ENCODE data around the gene PHF19. TPM values are rescaled to one million over a fixed set of nuclear protein-coding genes. Genes with fewer than 3 reads are reported as not detected.
A peak's percentile ranks its signal among the peaks of the same experiment; 100 is the strongest.

Gene PHF19
- total and polyA plus RNA-seq, 2 experiments from 2014 or later: 17.1 to 28.2 TPM

GRCh38 chr9:120916991-120917880 is 40.2 kb upstream of the PHF19 start:
- Histone ChIP-seq H3K9ac (no peak overlapping the region), H3K4me3 (no peak overlapping the region), H3K4me1 (ENCODE audit: insufficient read depth) (peaks cover 17% of the 10 kb centered on the region), H3K9me3 (ENCODE audit: low read depth) (no peaks in the 10 kb centered on the region), H4K20me1 (ENCODE audit: insufficient read depth) (no peaks in the 10 kb centered on the region), H3K36me3 (ENCODE audit: low read depth) (no peaks in the 10 kb centered on the region), H3K9me2 (ENCODE audit: insufficient read depth) (no peaks in the 10 kb centered on the region), H3K4me2 (ENCODE audit: unreplicated experiment) (no peak overlapping the region), H3F3A (ENCODE audit: insufficient read depth) (peaks cover 3% of the 10 kb centered on the region; the same call in 1 of the 2 replicates), H3K27me3 (replicated peaks; ENCODE audit: insufficient read depth) (no peaks in the 10 kb centered on the region), H2AFZ (no peak overlapping the region), H3K27ac (no peak overlapping the region), H3K79me2 (ENCODE audit: insufficient read depth) (no peaks in the 10 kb centered on the region)
- in situ Hi-C loops (cut with MboI): no loop called here
- no peak for TF ChIP-seq EZH2phosphoT487 (IDR thresholded peaks at IDR 0.05; ENCODE audit: insufficient read depth, low read depth)
- TF ChIP-seq EZH2 (IDR thresholded peaks at IDR 0.05; ENCODE audit: insufficient read depth, poor library complexity, severe bottlenecking): no peak
- no peak for DNase-seq
- WGBS, 2 experiments (ENCODE audit: low coverage in 1 of 2, low lambda C conversion rate in 2 of 2, missing lambda C conversion rate in 2 of 2): 81 to 82% methylated on average over 8 of the region's 8 CpGs

DNA sequence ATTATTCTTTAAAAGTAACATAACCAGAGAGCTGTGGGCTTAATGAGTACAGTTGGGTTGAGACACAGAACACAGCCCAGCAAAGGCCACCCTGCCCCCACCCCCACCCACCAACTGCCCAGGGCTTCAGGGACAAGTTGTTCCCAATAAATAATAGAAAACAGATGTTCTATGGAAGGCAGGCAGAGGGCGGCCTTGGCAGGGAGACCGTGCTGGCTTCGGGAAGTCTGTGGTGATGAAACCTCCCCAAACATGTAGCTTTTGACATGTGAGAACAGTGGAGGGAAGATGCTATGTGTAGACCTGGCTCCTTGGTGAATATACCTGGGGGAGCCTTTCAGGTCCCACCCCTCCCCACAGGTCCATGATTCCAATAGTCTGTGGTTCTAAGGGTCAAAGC is 39.6 kb upstream of the PHF19 start:
- H3K4me2 ChIP-seq (ENCODE audit: unreplicated experiment): no peak overlapping the region

GRCh38 chr9:120915854-120916470 is 39.0 kb upstream of the PHF19 start:
- Histone ChIP-seq H3K79me2 (ENCODE audit: insufficient read depth) (no peaks in the 10 kb centered on the region), H3K9me2 (ENCODE audit: insufficient read depth) (no peaks in the 10 kb centered on the region), H3F3A (ENCODE audit: insufficient read depth) (peaks cover 3% of the 10 kb centered on the region; the same call in 1 of the 2 replicates), H3K27ac (no peak overlapping the region), H3K9ac (no peak overlapping the region), H3K4me1 (ENCODE audit: insufficient read depth) (peaks cover 17% of the 10 kb centered on the region), H3K9me3 (ENCODE audit: low read depth) (no peaks in the 10 kb centered on the region), H4K20me1 (ENCODE audit: insufficient read depth) (no peaks in the 10 kb centered on the region), H3K4me2 (ENCODE audit: unreplicated experiment) (no peak overlapping the region), H3K36me3 (ENCODE audit: low read depth) (no peaks in the 10 kb centered on the region), H3K27me3 (replicated peaks; ENCODE audit: insufficient read depth) (no peaks in the 10 kb centered on the region), H2AFZ (no peak overlapping the region), H3K4me3 (no peak overlapping the region)
- in situ Hi-C loops (cut with MboI): no loop called here
- WGBS, 2 experiments (ENCODE audit: low coverage in 1 of 2, low lambda C conversion rate in 2 of 2, missing lambda C conversion rate in 2 of 2): 65 to 69% methylated on average over 5 of the region's 5 CpGs
- TF ChIP-seq EZH2 (IDR thresholded peaks at IDR 0.05; ENCODE audit: insufficient read depth, poor library complexity, severe bottlenecking) (no peak), EZH2phosphoT487 (IDR thresholded peaks at IDR 0.05; ENCODE audit: insufficient read depth, low read depth) (no peak)
- DNase-seq: no peak

More for the DNA sequence above, 39.6 kb upstream of the PHF19 start:
- DNase-seq: peak; percentile 71
- Histone ChIP-seq H3K9me2 (ENCODE audit: insufficient read depth) (no peaks in the 10 kb centered on the region), H3K9me3 (ENCODE audit: low read depth) (no peaks in the 10 kb centered on the region), H3K36me3 (ENCODE audit: low read depth) (no peaks in the 10 kb centered on the region), H4K20me1 (ENCODE audit: insufficient read depth) (no peaks in the 10 kb centered on the region), H3K4me3 (no peak overlapping the region), H2AFZ (no peak overlapping the region), H3K79me2 (ENCODE audit: insufficient read depth) (no peaks in the 10 kb centered on the region), H3K27me3 (replicated peaks; ENCODE audit: insufficient read depth) (no peaks in the 10 kb centered on the region), H3F3A (ENCODE audit: insufficient read depth) (peaks cover 3% of the 10 kb centered on the region; the same call in 1 of the 2 replicates), H3K4me1 (ENCODE audit: insufficient read depth) (peaks cover 17% of the 10 kb centered on the region), H3K9ac (no peak overlapping the region), H3K27ac (no peak overlapping the region)
- 6 to 9% methylated on average over 3 of the region's 3 CpGs for WGBS, 2 experiments (ENCODE audit: low coverage in 1 of 2, low lambda C conversion rate in 2 of 2, missing lambda C conversion rate in 2 of 2)
- in situ Hi-C loops (cut with MboI): no loop called here
- TF ChIP-seq EZH2 (IDR thresholded peaks at IDR 0.05; ENCODE audit: insufficient read depth, poor library complexity, severe bottlenecking): no peak
- no peak for TF ChIP-seq EZH2phosphoT487 (IDR thresholded peaks at IDR 0.05; ENCODE audit: insufficient read depth, low read depth)

DNA sequence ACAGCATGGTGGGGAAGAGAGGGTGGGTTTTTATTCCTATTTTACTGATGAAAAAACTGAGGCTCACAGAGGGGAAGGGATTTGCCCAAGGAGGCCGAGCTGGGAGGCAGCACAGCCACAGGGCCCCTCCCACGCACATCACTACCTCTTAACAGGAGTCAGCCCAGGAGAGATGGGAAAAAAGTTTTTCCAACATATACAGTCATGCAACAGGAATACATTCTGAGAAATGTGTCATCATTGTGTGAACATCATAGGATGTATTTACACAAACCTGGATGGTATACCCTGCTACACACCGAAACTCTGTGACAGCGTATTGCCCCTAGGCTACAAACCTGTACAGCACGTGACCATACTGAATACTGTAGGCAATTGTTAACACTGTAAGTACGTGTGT is 38.0 kb upstream of the PHF19 start:
- H3K9ac ChIP-seq: no peak overlapping the region
- no peaks in the 10 kb centered on the region for H4K20me1 ChIP-seq (ENCODE audit: insufficient read depth)
- peak; percentile 52 for DNase-seq
- H3F3A ChIP-seq (ENCODE audit: insufficient read depth): no peaks in the 10 kb centered on the region; the same call in 1 of the 2 replicates
- TF ChIP-seq EZH2 (IDR thresholded peaks at IDR 0.05; ENCODE audit: insufficient read depth, poor library complexity, severe bottlenecking) (no peak), EZH2phosphoT487 (IDR thresholded peaks at IDR 0.05; ENCODE audit: insufficient read depth, low read depth) (no peak)
- no peak overlapping the region for H3K27ac ChIP-seq
- H3K4me3 ChIP-seq: no peak overlapping the region
- no peaks in the 10 kb centered on the region for H3K9me3 ChIP-seq (ENCODE audit: low read depth)
- no peaks in the 10 kb centered on the region for H3K79me2 ChIP-seq (ENCODE audit: insufficient read depth)
- in situ Hi-C loops (cut with MboI): no loop called here
- no peaks in the 10 kb centered on the region for H3K36me3 ChIP-seq (ENCODE audit: low read depth)
- no peaks in the 10 kb centered on the region for H3K27me3 ChIP-seq (replicated peaks; ENCODE audit: insufficient read depth)
- no peak overlapping the region for H2AFZ ChIP-seq
- WGBS, 2 experiments (ENCODE audit: low coverage in 1 of 2, low lambda C conversion rate in 2 of 2, missing lambda C conversion rate in 2 of 2): 86 to 88% methylated on average over 6 of the region's 6 CpGs
- peaks cover 13% of the 10 kb centered on the region for H3K4me1 ChIP-seq (ENCODE audit: insufficient read depth)
- H3K4me2 ChIP-seq (ENCODE audit: unreplicated experiment): no peak overlapping the region
- no peaks in the 10 kb centered on the region for H3K9me2 ChIP-seq (ENCODE audit: insufficient read depth)

Measured in GM23248 (cell line).